ENCODE data around the gene RNASET2. TPM values are rescaled to one million over a fixed set of nuclear protein-coding genes. Genes with fewer than 3 reads are reported as not detected.

The RNASET2 gene
- polyA plus RNA-seq, 1 donor from 2014 or later, result 73.9 TPM

- no peaks in the 10 kb centered on the region for H3K79me2 ChIP-seq (replicated peaks; ENCODE audit: insufficient read depth, low read length)
- no peak overlapping the region for H3K27ac ChIP-seq (ENCODE audit: low read length)
- H3K4me2 ChIP-seq (ENCODE audit: low read length), result no peak overlapping the region
- no peaks in the 10 kb centered on the region for H3K9me2 ChIP-seq (ENCODE audit: insufficient read depth, low read length)
- no peaks in the 10 kb centered on the region for H4K20me1 ChIP-seq (ENCODE audit: insufficient read depth)
- H3K9ac ChIP-seq (ENCODE audit: low read length), result no peak overlapping the region
- no peaks in the 10 kb centered on the region for H3K27me3 ChIP-seq (ENCODE audit: insufficient read depth, low read depth, low read length)
- H2AFZ ChIP-seq (ENCODE audit: low read depth, low read length), result no peak overlapping the region
- H3K36me3 ChIP-seq (ENCODE audit: insufficient read depth, low read length), result no peaks in the 10 kb centered on the region
- TF ChIP-seq RAD21 (conservative IDR thresholded peaks at IDR 0.05) (no peak), MXI1 (conservative IDR thresholded peaks at IDR 0.05; ENCODE audit: poor library complexity, severe bottlenecking) (no peak), POLR2AphosphoS5 (IDR thresholded peaks at IDR 0.05) (no peak), CTCF (IDR thresholded peaks at IDR 0.05; ENCODE audit: poor library complexity, severe bottlenecking) (no peak), EP300 (conservative IDR thresholded peaks at IDR 0.05; ENCODE audit: poor library complexity, severe bottlenecking) (no peak), EZH2 (IDR thresholded peaks at IDR 0.05; ENCODE audit: borderline replicate concordance, insufficient read depth, low read length, poor library complexity, severe bottlenecking) (no peak), REST (IDR thresholded peaks at IDR 0.05; ENCODE audit: borderline replicate concordance) (no peak), TAF1 (IDR thresholded peaks at IDR 0.05; ENCODE audit: low read depth) (no peak), SMC3 (conservative IDR thresholded peaks at IDR 0.05; ENCODE audit: poor library complexity) (no peak)
- no peaks in the 10 kb centered on the region for H3F3A ChIP-seq (ENCODE audit: insufficient read depth, low read length, poor library complexity, severe bottlenecking)
- no peaks in the 10 kb centered on the region for H3K9me3 ChIP-seq (ENCODE audit: low read length)
- H3K4me3 ChIP-seq (ENCODE audit: low read length), result no peak overlapping the region
Measured at GRCh38 chr6:166952567-166953486, 3.5 kb downstream of the RNASET2 start.

- H3K27ac ChIP-seq (ENCODE audit: low read length), result no peak overlapping the region
- H3K27me3 ChIP-seq (ENCODE audit: insufficient read depth, low read depth, low read length), result no peaks in the 10 kb centered on the region
- TF ChIP-seq EP300 (conservative IDR thresholded peaks at IDR 0.05; ENCODE audit: poor library complexity, severe bottlenecking), result no peak
- TF ChIP-seq CTCF (IDR thresholded peaks at IDR 0.05; ENCODE audit: poor library complexity, severe bottlenecking), result no peak
- TF ChIP-seq MXI1 (conservative IDR thresholded peaks at IDR 0.05; ENCODE audit: poor library complexity, severe bottlenecking), result no peak
- TF ChIP-seq RAD21 (conservative IDR thresholded peaks at IDR 0.05), result no peak
- no peak for TF ChIP-seq EZH2 (IDR thresholded peaks at IDR 0.05; ENCODE audit: borderline replicate concordance, insufficient read depth, low read length, poor library complexity, severe bottlenecking)
- TF ChIP-seq REST (IDR thresholded peaks at IDR 0.05; ENCODE audit: borderline replicate concordance), result no peak
- no peak for TF ChIP-seq SMC3 (conservative IDR thresholded peaks at IDR 0.05; ENCODE audit: poor library complexity)
- TF ChIP-seq POLR2AphosphoS5 (IDR thresholded peaks at IDR 0.05), result no peak
- no peak for TF ChIP-seq TAF1 (IDR thresholded peaks at IDR 0.05; ENCODE audit: low read depth)
Measured at GRCh38 chr6:166952121-166952520, 4.2 kb downstream of the RNASET2 start.

More at GRCh38 chr6:166952121-166952520, 4.2 kb downstream of the RNASET2 start:
- H3K9me2 ChIP-seq (ENCODE audit: insufficient read depth, low read length), result no peaks in the 10 kb centered on the region
- H4K20me1 ChIP-seq (ENCODE audit: insufficient read depth), result no peaks in the 10 kb centered on the region
- H3K4me2 ChIP-seq (ENCODE audit: low read length), result no peak overlapping the region
- no peak overlapping the region for H2AFZ ChIP-seq (ENCODE audit: low read depth, low read length)
- no peaks in the 10 kb centered on the region for H3K36me3 ChIP-seq (ENCODE audit: insufficient read depth, low read length)
- no peaks in the 10 kb centered on the region for H3K79me2 ChIP-seq (replicated peaks; ENCODE audit: insufficient read depth, low read length)
- no peaks in the 10 kb centered on the region for H3F3A ChIP-seq (ENCODE audit: insufficient read depth, low read length, poor library complexity, severe bottlenecking)
- H3K4me3 ChIP-seq (ENCODE audit: low read length), result no peak overlapping the region
- H3K9ac ChIP-seq (ENCODE audit: low read length), result no peak overlapping the region
- H3K9me3 ChIP-seq (ENCODE audit: low read length), result no peaks in the 10 kb centered on the region

Data from neural cell (in vitro differentiated cells).